GM12878 (cell line): Measurements from ENCODE around the gene KLK3. TPM values are rescaled to one million over a fixed set of nuclear protein-coding genes. Genes with fewer than 3 reads are reported as not detected.
A peak's percentile ranks its signal among the peaks of the same experiment; 100 is the strongest.

Experiments
- BHLHE40 ChIP-seq, 2 experiments: fragments of 450-650 bp in 1 of 2; IDR thresholded peaks; 2 replicates each; pipeline ENCODE4 v1.6.1; 2011 to 2017; ENCODE audit warnings: low read depth in 2 of 2, borderline replicate concordance in 1 of 2, improper control_type of control experiment in 1 of 2, low read length in 1 of 2, mild to moderate bottlenecking in 1 of 2
- DPF2 ChIP-seq: fragments of 450-650 bp; IDR thresholded peaks from 2 replicates; pipeline ENCODE4 v1.6.1; 2017; ENCODE audit warnings: mild to moderate bottlenecking
- E4F1 ChIP-seq: fragments of 450-650 bp; IDR thresholded peaks from 2 replicates; pipeline ENCODE4 v1.6.1; 2018; ENCODE audit warnings: borderline replicate concordance, mild to moderate bottlenecking; ENCODE audit not compliant: partially characterized antibody
- RAD51 ChIP-seq: fragments of 450-650 bp; IDR thresholded peaks from 2 replicates; pipeline ENCODE4 v1.6.1; 2016; ENCODE audit warnings: moderate library complexity, mild to moderate bottlenecking, inconsistent platforms
- TCF12 ChIP-seq: IDR thresholded peaks from 2 replicates; pipeline ENCODE4 v1.6.1; 2011; ENCODE audit warnings: low read depth, mild to moderate bottlenecking, low read length
- YBX1 ChIP-seq: fragments of 450-650 bp; IDR thresholded peaks from 2 replicates; pipeline ENCODE4 v1.6.1; 2016; ENCODE audit warnings: antibody characterized with exemption
- ZBTB40 ChIP-seq: fragments of 450-650 bp; IDR thresholded peaks from 2 replicates; pipeline ENCODE4 v1.6.1; 2016; ENCODE audit warnings: mild to moderate bottlenecking, moderate library complexity, borderline replicate concordance
- polyA plus RNA-seq, 11 experiments: library from polyadenylated mRNA; depleted of rRNA in 4 of 11; unstranded in 6 of 11; stranded (reverse) in 5 of 11; fragments of >200 nt; fragmentation: Nextera tagmentation in 4 of 11; fragmentation: Illumina TruSeq in 1 of 11; extraction: Ambion mirVana in 4 of 11; extraction: Trizol in 1 of 11; gene quantifications; 1 replicate in 1 of 11; 2 replicates in 10 of 11; pipeline versions ENCODE4 v1.2.1 to v1.2.3, GENCODE V29; 2011 to 2016; ENCODE audit warnings: inconsistent platforms in 2 of 11, missing spikeins in 2 of 11, low read depth in 1 of 11
- total RNA-seq, 4 experiments: library from RNA; depleted of rRNA in 3 of 4; stranded (reverse); fragments of >200 nt in 3 of 4; fragmentation: Illumina TruSeq in 1 of 4; extraction: Trizol in 1 of 4; gene quantifications; 2 replicates each; pipeline versions ENCODE4 v1.2.1 to v1.2.3, GENCODE V29; 2013 to 2021
- TF ChIP-seq, protein P1 (sequence below): fragments of 450-650 bp; IDR thresholded peaks from 2 replicates; pipeline ENCODE4 v1.6.1; 2017; ENCODE audit warnings: mild to moderate bottlenecking, moderate library complexity

The KLK3 gene
- total and polyA plus RNA-seq, 10 of the 15 experiments (the other 5 are each of a cell fraction or from before 2014, with no cell fraction given), result 0.31 TPM; not detected in 9

GRCh38 chr19:50820549-50821247, 34.0 kb upstream of the KLK3 start (continued):
- TF ChIP-seq BHLHE40 (IDR thresholded peaks at IDR 0.05; ENCODE audit: borderline replicate concordance in 1 of 2, low read depth in 2 of 2, low read length in 1 of 2) (peak in 1 of 2 experiments; percentile 24; a peak in 1 of 4 replicates), ZBTB40 (peak; percentile 17; the same call in 1 of the 2 replicates), YBX1 (0 out of 2 replicates have a peak, but pooled peaks have one; percentile 83), E4F1 (no peak), RAD51 (peak; percentile 31; the same call in 1 of the 2 replicates), TCF12 (peak; percentile 92), DPF2 (peak; percentile 67; the same call in 1 of the 2 replicates)
- TF ChIP-seq, protein P1, sequence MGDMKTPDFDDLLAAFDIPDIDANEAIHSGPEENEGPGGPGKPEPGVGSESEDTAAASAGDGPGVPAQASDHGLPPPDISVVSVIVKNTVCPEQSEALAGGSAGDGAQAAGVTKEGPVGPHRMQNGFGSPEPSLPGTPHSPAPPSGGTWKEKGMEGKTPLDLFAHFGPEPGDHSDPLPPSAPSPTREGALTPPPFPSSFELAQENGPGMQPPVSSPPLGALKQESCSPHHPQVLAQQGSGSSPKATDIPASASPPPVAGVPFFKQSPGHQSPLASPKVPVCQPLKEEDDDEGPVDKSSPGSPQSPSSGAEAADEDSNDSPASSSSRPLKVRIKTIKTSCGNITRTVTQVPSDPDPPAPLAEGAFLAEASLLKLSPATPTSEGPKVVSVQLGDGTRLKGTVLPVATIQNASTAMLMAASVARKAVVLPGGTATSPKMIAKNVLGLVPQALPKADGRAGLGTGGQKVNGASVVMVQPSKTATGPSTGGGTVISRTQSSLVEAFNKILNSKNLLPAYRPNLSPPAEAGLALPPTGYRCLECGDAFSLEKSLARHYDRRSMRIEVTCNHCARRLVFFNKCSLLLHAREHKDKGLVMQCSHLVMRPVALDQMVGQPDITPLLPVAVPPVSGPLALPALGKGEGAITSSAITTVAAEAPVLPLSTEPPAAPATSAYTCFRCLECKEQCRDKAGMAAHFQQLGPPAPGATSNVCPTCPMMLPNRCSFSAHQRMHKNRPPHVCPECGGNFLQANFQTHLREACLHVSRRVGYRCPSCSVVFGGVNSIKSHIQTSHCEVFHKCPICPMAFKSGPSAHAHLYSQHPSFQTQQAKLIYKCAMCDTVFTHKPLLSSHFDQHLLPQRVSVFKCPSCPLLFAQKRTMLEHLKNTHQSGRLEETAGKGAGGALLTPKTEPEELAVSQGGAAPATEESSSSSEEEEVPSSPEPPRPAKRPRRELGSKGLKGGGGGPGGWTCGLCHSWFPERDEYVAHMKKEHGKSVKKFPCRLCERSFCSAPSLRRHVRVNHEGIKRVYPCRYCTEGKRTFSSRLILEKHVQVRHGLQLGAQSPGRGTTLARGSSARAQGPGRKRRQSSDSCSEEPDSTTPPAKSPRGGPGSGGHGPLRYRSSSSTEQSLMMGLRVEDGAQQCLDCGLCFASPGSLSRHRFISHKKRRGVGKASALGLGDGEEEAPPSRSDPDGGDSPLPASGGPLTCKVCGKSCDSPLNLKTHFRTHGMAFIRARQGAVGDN, result no peak
